GM18505 (cell line): ENCODE measurements around the gene PLEKHA8.

Experiments used
- ATAC-seq: cut with Tn5 transposase; IDR thresholded peaks from one replicate; pipeline ENCODE4 v1.9.1; 2021; ENCODE audit not compliant: unreplicated experiment
- POLR2A ChIP-seq: IDR thresholded peaks from 4 replicates; pipeline ENCODE4 v1.6.1; 2011; ENCODE audit warnings: borderline replicate concordance; ENCODE audit not compliant: insufficient read depth, insufficient read length; ENCODE audit errors: extremely low read depth

PLEKHA8 gene

DNA sequence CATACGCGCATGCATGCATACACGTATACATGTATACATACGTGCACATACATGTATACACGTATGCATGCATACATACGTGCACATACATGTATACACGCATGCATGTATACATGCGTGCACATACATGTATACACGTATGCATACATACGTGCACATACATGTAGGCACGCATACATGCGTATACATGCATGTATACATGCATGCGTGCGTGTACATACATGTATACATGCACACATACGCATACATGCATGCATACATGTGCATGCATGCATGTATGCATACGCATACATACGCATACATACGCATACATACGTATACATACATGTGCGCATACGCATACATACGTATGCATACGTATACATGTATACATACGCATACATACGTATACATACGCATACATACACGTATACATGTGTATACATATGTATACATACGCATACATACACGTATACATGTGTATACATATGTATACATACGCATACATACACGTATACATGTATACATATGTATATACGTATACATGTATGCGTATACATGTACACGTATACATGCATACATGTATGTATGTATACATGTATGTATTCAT, 87.6 kb downstream of the PLEKHA8 start:
- ATAC-seq: no peak
- TF ChIP-seq POLR2A: no peak

GRCh38 chr7:30116771-30117170, 88.6 kb downstream of the PLEKHA8 start:
- TF ChIP-seq POLR2A: no peak
- ATAC-seq: no peak

DNA sequence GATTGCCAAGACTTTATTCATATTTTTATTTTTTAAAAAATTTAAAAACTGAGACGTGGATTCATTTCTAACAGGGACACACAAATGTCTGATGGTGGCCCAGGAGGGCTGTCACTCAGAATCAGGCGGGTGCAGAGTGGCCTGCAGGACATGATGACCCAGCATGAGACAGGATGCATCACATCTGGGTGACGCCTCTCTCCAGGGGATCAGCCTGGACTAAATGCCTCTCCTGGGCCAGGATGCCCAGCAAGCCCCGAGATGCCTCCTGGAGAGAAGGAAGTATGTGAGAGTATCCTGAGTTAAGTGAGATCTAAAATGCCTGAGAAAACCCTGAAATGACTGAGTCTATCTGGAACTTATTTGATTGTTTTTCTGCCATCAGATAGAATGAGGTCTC, 89.7 kb downstream of the PLEKHA8 start:
- no peak for ATAC-seq

GRCh38 chr7:30119890-30120577, 91.8 kb downstream of the PLEKHA8 start:
- TF ChIP-seq POLR2A: no peak
- no peak for ATAC-seq

More for the DNA sequence above, 89.7 kb downstream of the PLEKHA8 start:
- TF ChIP-seq POLR2A: no peak

DNA sequence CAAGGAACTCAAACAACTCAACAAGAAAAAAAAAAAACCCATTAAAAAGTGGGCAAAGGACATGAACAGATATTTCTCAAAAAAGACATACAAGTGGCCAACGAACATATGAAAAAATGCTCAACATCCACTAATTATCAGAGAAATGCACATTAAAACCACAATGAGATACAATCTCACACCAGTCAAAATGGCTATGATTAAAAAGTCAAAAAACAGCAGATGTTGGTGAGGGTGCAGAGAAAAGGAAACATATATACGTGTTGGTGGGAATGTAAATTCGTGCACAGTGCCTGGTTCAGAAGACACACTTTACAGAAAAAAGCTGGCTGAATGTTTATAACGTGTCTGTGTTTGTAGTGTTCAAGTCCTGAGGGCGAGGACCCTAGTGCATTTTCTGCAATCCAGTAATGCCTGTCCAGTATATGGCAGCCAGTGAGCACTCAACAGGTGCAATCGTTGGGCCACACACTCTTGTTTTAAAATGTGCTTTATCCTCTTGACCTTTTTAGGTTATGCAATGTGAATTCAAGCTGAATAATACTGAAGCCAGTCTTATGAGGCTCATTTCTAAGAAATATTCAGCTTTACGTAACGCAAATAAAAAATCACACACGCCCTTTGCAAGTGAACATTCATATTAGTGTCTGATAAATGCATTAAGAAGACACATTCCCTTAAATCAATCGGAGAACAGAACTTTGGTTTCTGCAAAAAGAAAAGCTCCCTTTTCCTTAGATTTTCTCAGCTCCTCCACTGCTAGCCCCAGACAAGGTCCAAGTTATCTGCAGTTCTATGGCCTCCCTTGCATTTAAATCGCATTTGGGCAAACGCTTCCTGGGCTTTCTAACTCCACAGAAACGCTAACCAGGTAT, 105.8 kb downstream of the PLEKHA8 start:
- no peak for TF ChIP-seq POLR2A
- ATAC-seq: no peak

DNA sequence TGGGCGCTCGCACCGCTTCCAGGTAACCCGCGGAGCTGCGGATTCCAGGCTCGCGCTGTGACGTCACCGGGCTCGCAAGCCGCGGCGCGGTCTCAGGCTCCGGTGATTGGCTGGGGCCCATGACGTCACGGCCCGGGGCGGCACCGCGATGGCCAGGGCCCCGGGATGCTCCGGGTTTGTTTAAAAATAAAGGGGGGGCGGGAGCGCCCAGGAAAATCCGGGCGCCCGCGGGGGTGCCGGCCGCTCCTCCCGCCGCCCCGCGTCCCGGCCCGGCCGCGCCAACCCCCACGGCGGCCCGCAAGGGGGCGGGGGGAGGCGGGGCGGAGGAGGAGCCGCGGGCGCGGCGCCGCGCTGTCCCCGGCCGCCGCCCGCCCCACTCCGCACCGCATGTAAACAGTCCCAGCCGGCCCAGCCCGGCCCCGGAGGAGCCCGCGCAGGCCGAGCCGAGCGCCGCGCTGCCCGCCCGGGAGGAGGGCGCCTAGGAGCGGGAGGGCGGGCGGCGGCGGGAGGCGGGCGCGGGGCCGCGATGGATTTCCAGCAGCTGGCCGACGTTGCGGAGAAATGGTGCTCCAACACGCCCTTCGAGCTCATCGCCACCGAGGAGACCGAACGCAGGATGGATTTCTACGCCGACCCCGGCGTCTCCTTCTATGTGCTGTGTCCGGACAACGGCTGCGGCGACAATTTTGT, 106.5 kb downstream of the PLEKHA8 start, which contains the start of gene MTURN:
Gene MTURN (plus strand): TSS at position 376 of the 690 bp plus-strand sequence. CDS start 151 bp downstream, at position 527.
- ATAC-seq: peak; percentile 77
- no peak for TF ChIP-seq POLR2A

DNA sequence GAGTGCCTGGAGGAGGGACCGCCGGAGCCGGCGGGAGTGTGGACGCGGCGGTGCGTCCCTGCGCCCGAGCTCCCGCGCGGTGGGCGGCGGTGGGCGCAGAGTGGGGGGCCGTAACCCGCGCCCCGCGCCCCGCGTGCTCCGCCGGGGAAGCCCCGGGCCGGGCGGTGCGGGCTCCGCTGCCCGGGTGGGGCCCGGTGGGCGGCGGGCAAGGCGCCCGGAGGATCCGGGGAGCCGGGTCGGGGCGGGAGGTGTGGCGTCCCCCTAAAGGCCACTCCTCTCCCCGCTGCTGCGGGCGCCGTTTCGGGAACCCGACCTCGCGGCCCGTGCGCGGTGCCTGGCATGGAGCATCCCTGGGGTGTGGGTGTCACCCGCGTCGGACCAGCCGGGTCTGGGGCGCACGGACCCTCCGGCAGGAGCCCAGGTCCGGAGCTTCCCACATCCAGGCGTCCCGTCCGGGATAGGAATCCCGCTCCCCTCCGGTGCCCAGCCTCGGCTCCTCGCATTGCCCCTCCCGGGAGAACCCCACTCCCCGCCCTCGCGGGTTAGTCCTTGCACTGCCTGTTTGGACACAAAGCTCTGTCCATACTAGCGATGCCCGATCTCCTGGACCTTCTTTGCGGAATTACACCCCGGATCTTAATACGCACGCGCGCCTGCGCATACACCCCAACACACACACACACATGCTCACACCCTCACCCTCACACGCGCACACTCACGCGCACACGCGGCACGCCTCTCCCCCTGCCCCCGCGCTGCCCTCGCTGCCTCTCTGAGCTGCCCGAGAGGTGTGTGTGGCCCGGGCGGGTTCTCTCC, 107.3 kb downstream of the PLEKHA8 start:
- peak; percentile 35 for ATAC-seq

GRCh38 chr7:30136117-30136731, 108.0 kb downstream of the PLEKHA8 start:
- no peak for ATAC-seq
- TF ChIP-seq POLR2A: no peak

More for the DNA sequence above, 107.3 kb downstream of the PLEKHA8 start:
- TF ChIP-seq POLR2A: no peak

DNA sequence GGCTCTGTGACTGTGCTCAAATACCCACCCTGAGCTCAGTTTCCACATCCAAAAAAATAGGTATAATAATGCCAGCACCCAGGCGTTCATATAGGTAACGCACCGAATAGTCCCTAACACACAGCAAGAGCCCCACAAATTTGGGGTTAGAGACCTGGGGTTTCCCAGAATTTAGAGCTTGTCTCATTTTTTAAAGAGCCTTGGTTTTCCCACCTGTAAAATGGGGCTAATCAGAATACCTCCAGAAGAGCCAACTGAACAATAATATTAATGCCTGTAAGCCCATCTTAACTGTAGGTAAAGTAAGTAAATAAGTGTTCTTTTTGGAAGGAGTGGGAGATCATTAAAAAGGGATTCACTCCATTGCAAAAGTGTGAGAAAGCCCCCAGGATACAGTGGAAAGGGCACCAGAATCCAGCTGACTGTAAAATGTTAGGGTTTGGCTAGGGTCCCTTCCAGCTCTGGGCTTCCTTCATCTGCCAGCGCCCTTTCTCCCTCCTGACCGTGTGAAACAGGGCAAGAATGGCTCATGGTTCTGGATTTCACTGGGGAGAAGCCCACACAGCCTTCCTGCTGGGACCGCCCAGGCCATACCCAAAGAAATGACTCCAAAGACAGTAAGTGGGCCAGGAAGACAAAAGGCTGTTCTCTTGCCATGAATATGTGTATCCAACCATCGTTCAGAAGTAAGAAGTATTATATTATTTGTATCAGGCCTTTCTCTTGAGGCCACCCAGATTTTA, 108.7 kb downstream of the PLEKHA8 start:
- TF ChIP-seq POLR2A: no peak
- no peak for ATAC-seq

GRCh38 chr7:30139836-30140384, 111.7 kb downstream of the PLEKHA8 start:
- TF ChIP-seq POLR2A: no peak
- ATAC-seq: no peak

DNA sequence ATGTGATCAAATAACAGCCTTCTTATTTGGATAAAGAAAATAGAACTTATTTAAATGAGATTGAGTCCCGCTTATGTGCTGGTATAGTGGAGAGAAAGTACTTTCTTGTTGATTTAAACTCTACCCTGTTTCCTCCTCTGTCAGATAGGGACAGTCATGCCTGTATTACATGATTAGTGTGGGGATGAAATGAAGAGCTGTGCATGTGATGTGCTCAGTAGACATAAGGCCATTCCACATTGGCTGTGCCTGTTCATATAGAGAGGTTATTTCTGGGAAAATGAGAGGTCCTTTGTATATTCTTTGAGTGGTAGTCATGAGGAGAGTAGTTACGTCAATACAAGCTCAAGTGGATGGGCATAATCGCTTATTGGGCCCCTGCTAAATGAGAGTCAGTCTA, 112.2 kb downstream of the PLEKHA8 start:
- ATAC-seq: no peak
- TF ChIP-seq POLR2A: no peak
